Mesendoderm (in vitro differentiated cells): ENCODE results near the gene NEUROG1.

ENCODE experiments used
- DNase-seq: peaks from one replicate; pipeline ENCODE4 v3.0.0; 2013
- H2AK5ac ChIP-seq: 2 replicates; pipeline ENCODE4 v1.6.1; 2013; ENCODE audit warnings: low read length, inconsistent platforms
- H2BK120ac ChIP-seq: 2 replicates; pipeline ENCODE4 v1.6.1; 2013; ENCODE audit warnings: low read depth, mild to moderate bottlenecking, low read length, moderate library complexity, mixed read lengths
- H2BK15ac ChIP-seq: replicated peaks from 2 replicates; pipeline ENCODE4 v1.6.1; 2013; ENCODE audit warnings: low read depth, mild to moderate bottlenecking, moderate library complexity
- H2BK5ac ChIP-seq: 2 replicates; pipeline ENCODE4 v1.6.1; 2013; ENCODE audit warnings: low read length, inconsistent platforms
- H3K18ac ChIP-seq: 2 replicates; pipeline ENCODE4 v1.6.1; 2013; ENCODE audit warnings: mild to moderate bottlenecking, low read length, mixed read lengths
- H3K23ac ChIP-seq: one replicate; pipeline ENCODE4 v1.6.1; 2013; ENCODE audit warnings: low read length
- H3K27ac ChIP-seq: 2 replicates; pipeline ENCODE4 v1.5.1; 2013; ENCODE audit warnings: low read depth, mild to moderate bottlenecking, inconsistent platforms, low read length, moderate library complexity
- H3K27me3 ChIP-seq: 2 replicates; pipeline ENCODE4 v1.6.1; 2013; ENCODE audit warnings: low read length, control low read depth, mild to moderate bottlenecking, inconsistent platforms; ENCODE audit not compliant: insufficient read depth, poor library complexity
- H3K36me3 ChIP-seq: 2 replicates; pipeline ENCODE4 v1.6.1; 2013; ENCODE audit warnings: low read length, inconsistent platforms; ENCODE audit not compliant: control insufficient read depth, insufficient read depth
- H3K4ac ChIP-seq: one replicate; pipeline ENCODE4 v1.6.1; 2013; ENCODE audit warnings: low read depth, mild to moderate bottlenecking, low read length, moderate library complexity
- H3K4me1 ChIP-seq: 2 replicates; pipeline ENCODE4 v1.6.1; 2013; ENCODE audit warnings: low read depth, low read length, inconsistent platforms; ENCODE audit not compliant: control insufficient read depth
- H3K4me2 ChIP-seq: 2 replicates; pipeline ENCODE4 v1.6.1; 2013; ENCODE audit warnings: low read length
- H3K4me3 ChIP-seq: 2 replicates; pipeline ENCODE4 v1.5.1; 2013; ENCODE audit warnings: mild to moderate bottlenecking, low read length
- H3K56ac ChIP-seq: one replicate; pipeline ENCODE4 v1.6.1; 2013; ENCODE audit warnings: low read length
- H3K79me1 ChIP-seq: 2 replicates; pipeline ENCODE4 v1.6.1; 2013; ENCODE audit warnings: low read length, inconsistent platforms
- H3K79me2 ChIP-seq: 2 replicates; pipeline ENCODE4 v1.6.1; 2013; ENCODE audit warnings: mild to moderate bottlenecking, low read length; ENCODE audit not compliant: control insufficient read depth, insufficient read depth
- H3K9ac ChIP-seq: 2 replicates; pipeline ENCODE4 v1.6.1; 2013; ENCODE audit warnings: low read length, inconsistent platforms
- H4K5ac ChIP-seq: one replicate; pipeline ENCODE4 v1.6.1; 2013; ENCODE audit warnings: low read length
- H4K8ac ChIP-seq: one replicate; pipeline ENCODE4 v1.6.1; 2013; ENCODE audit warnings: low read depth, mild to moderate bottlenecking, control low read depth, low read length, moderate library complexity
- WGBS: extraction: QIAGEN DNeasy Blood & Tissue Kit; methylation state at CpG from one replicate; pipeline ENCODE4 v1.1.7; 2013; ENCODE audit warnings: low lambda C conversion rate, missing lambda C conversion rate; ENCODE audit not compliant: insufficient coverage; ENCODE audit errors: extremely low coverage; 5-methylcytosine and 5-hydroxymethylcytosine counted together

Gene NEUROG1

DNA sequence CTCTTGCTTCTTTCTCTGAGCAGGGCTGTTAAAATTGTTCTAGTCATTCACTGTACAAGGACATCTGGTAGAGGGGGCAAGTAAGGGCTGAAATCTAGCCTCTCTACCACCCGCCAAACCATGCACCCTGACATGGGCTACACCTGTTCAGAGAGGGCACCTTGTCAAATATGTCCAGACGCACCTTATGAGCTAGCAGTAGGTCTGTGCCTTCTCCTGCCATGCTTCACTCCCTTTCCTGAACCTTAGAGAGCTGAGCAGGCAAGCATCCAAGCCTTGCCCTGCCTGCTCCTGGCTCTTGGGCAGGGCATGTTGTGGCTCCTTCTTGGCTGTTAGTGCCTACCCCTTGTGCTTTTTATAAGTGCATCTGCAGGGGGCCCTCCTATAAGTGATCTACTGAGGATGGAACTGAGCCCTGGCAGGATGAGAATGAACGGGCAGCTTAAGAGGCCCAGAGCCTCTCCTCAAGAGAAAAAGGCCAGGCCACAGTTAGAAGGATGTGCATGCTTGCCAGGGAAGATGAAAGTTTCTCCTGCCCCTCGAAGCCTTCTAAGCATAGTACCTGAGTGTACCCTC, 3.8 kb upstream of the NEUROG1 start:
- WGBS, result no CpG with 5 or more reads among the region's 4 CpGs
- no peak overlapping the region for H3K4me2 ChIP-seq
- peaks cover 87% of the 10 kb centered on the region for H3K27me3 ChIP-seq
- no peak overlapping the region for H3K56ac ChIP-seq
- no peak overlapping the region for H3K23ac ChIP-seq
- H3K4me3 ChIP-seq, result no peak overlapping the region
- no peak overlapping the region for H2BK120ac ChIP-seq
- no peak overlapping the region for H3K27ac ChIP-seq
- H2BK5ac ChIP-seq, result no peak overlapping the region
- no peak for DNase-seq
- no peaks in the 10 kb centered on the region for H3K4me1 ChIP-seq
- H3K9ac ChIP-seq, result no peak overlapping the region
- no peaks in the 10 kb centered on the region for H3K79me2 ChIP-seq
- H3K79me1 ChIP-seq, result no peaks in the 10 kb centered on the region
- no peak overlapping the region for H3K18ac ChIP-seq
- no peak overlapping the region for H2BK15ac ChIP-seq
- H3K4ac ChIP-seq, result no peak overlapping the region
- no peaks in the 10 kb centered on the region for H3K36me3 ChIP-seq
- H4K5ac ChIP-seq, result no peak overlapping the region
- no peak overlapping the region for H4K8ac ChIP-seq
- no peak overlapping the region for H2AK5ac ChIP-seq

DNA sequence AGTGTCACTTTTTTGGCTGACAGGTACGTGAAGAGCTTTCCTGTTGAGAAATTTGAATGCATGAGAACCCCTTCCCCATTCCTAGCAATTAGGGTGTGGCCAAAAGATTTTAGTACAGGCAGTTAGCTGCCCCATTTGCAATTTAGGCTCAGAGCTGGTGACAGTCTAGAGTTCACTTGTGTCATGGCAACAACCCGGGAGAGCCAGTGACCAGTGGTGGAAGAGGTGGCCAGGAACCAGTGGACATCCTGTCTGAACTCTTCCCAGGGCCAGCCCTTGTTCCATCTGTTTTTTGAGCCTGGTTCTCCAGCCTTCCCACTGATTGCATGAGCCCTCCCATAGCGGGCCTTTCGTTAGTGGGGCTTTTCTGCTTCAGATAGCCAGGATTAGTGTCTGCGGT, 2.5 kb upstream of the NEUROG1 start:
- Histone ChIP-seq H3K27me3 (peaks cover 86% of the 10 kb centered on the region), H2AK5ac (no peak overlapping the region), H3K79me2 (no peaks in the 10 kb centered on the region), H3K4me2 (no peak overlapping the region), H3K79me1 (no peaks in the 10 kb centered on the region), H2BK15ac (no peak overlapping the region), H3K4ac (no peak overlapping the region), H3K36me3 (no peaks in the 10 kb centered on the region), H3K4me1 (no peaks in the 10 kb centered on the region), H3K23ac (no peak overlapping the region), H4K5ac (no peak overlapping the region), H2BK120ac (no peak overlapping the region), H2BK5ac (no peak overlapping the region), H3K27ac (no peak overlapping the region), H3K4me3 (no peak overlapping the region), H3K9ac (no peak overlapping the region), H3K18ac (no peak overlapping the region), H3K56ac (no peak overlapping the region), H4K8ac (no peak overlapping the region)
- no CpG with 5 or more reads among the region's 5 CpGs for WGBS
- DNase-seq, result no peak

DNA sequence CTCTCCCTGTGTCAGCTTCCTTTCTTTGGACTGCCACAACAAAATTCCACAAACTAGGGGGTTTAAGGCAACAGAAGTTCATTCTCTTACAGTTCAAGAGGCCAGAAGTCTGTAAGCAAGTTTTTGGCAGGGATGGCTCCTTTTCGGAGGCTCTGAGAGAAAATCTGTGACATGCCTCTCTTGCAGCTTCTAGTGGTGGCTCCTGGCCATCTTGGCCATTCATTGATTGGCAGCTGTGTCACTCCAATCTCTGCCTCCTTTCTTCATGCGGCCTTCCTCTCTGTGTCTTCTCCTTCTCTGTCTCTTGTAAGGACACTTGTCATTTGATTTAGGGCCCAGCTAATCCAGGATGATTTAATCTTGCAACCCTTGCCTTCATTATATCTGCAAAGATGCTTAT, 2.0 kb upstream of the NEUROG1 start:
- Histone ChIP-seq H3K27ac (no peak overlapping the region), H3K4me1 (no peaks in the 10 kb centered on the region), H3K18ac (no peak overlapping the region), H2BK5ac (no peak overlapping the region), H3K56ac (no peak overlapping the region), H2BK15ac (no peak overlapping the region), H3K4ac (no peak overlapping the region), H2BK120ac (no peak overlapping the region), H3K79me1 (no peaks in the 10 kb centered on the region), H3K79me2 (no peaks in the 10 kb centered on the region), H3K36me3 (no peaks in the 10 kb centered on the region), H3K4me2 (no peak overlapping the region), H2AK5ac (no peak overlapping the region), H3K9ac (no peak overlapping the region), H3K4me3 (no peak overlapping the region), H3K23ac (no peak overlapping the region), H4K8ac (no peak overlapping the region), H4K5ac (no peak overlapping the region), H3K27me3 (peaks cover 87% of the 10 kb centered on the region)
- no CpG with 5 or more reads among the region's 2 CpGs for WGBS
- DNase-seq, result no peak

DNA sequence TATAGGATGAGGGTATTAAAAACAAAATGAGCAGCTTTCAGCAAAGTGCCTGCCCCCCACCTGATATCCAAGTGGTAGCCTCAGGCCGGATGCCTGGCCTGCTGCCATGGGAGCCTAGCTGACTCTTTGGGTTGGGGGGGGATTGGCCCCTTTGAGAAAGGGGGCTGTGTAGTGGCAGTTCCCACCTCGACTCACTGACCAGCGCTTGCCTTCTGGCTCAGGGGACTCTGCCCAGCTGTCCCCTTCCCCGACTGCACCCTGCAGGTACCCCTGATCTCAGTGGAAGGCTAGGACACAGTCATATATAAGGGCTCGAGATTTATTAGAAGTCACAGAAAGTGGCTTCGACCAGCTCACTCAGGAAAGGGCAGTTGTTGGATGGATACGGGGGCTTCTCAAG, 1.5 kb upstream of the NEUROG1 start:
- Histone ChIP-seq H3K4me3 (no peak overlapping the region), H3K56ac (no peak overlapping the region), H3K27ac (no peak overlapping the region), H4K5ac (no peak overlapping the region), H3K4me2 (no peak overlapping the region), H4K8ac (no peak overlapping the region), H3K4me1 (no peaks in the 10 kb centered on the region), H3K36me3 (no peaks in the 10 kb centered on the region), H3K27me3 (peaks cover 87% of the 10 kb centered on the region), H3K4ac (no peak overlapping the region), H3K79me2 (no peaks in the 10 kb centered on the region), H3K23ac (no peak overlapping the region), H3K18ac (no peak overlapping the region), H2AK5ac (no peak overlapping the region), H2BK120ac (no peak overlapping the region), H2BK5ac (no peak overlapping the region), H2BK15ac (no peak overlapping the region), H3K79me1 (no peaks in the 10 kb centered on the region), H3K9ac (no peak overlapping the region)
- no peak for DNase-seq
- WGBS, result no CpG with 5 or more reads among the region's 7 CpGs

DNA sequence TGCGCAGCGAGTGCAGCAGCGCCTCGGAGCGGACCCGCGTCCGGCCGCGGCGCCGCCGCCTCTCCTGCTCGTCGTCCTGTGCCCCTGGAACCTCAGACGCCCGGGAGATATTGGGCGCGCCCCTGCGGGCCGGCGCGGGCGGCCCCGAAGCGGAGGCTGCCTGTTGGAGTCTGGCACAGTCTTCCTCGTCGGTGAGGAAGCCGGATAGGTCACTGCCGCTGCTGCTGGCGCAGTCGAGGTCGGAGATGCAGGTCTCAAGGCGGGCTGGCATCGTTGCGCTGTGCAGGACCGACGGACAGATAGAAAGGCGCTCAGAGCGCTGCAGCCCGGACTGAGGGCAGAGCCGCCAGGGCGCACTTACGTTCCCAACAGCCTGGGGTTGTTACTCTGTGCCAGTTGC, 344 bp downstream of the NEUROG1 start:
- Histone ChIP-seq H4K5ac (no peak overlapping the region), H3K27ac (no peak overlapping the region)
- DNase-seq, result no peak

More for the DNA sequence above, 344 bp downstream of the NEUROG1 start:
- Histone ChIP-seq H2BK120ac (no peak overlapping the region), H3K23ac (no peak overlapping the region), H2BK5ac (no peak overlapping the region), H3K4ac (no peak overlapping the region), H3K27me3 (peaks cover 80% of the 10 kb centered on the region), H3K79me2 (no peaks in the 10 kb centered on the region), H2AK5ac (no peak overlapping the region), H3K4me2 (no peak overlapping the region), H2BK15ac (no peak overlapping the region), H4K8ac (no peak overlapping the region), H3K36me3 (no peaks in the 10 kb centered on the region), H3K79me1 (no peaks in the 10 kb centered on the region), H3K4me1 (no peaks in the 10 kb centered on the region), H3K56ac (no peak overlapping the region), H3K4me3 (no peak overlapping the region), H3K18ac (no peak overlapping the region), H3K9ac (no peak overlapping the region)
- WGBS, result no CpG with 5 or more reads among the region's 44 CpGs
